ENCODE measurements around the gene PPP1R37. TPM values are rescaled to one million over a fixed set of nuclear protein-coding genes. Genes with fewer than 3 reads are reported as not detected.

Gene PPP1R37
- total and polyA plus RNA-seq, 2 donors (not counting 1 experiment from before 2014, with no cell fraction given) = 20.7 to 28.1 TPM

DNA sequence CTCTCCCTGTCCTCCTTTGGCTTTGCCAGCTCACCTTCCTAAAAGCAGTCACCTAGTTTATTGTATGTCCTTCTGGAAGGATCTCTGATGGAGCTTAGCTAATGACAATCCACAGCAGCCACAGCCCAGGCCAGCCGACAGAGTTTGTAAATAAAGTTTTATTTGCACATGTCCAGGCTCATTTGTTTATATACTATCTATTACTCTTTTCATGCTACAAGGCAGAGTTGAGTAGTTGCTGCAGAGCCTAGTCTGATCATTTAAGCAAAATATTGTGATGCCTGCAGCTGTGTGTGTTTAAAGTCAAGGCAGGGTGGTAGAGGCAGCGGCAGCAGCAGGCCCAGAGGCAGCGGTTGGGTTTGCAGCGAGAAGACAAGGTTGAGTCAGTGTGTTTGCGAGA, 35.2 kb downstream of the PPP1R37 start:
- H3K36me3 ChIP-seq (replicated peaks in 1 of 2; ENCODE audit: control extremely low read depth in 1 of 2, control insufficient read depth in 1 of 2, extremely low read depth in 1 of 2, insufficient read depth in 2 of 2, low read length in 1 of 2) = no peaks in the 10 kb centered on the region
- intact Hi-C loops (cut with micrococcal nuclease) = loop anchor here (5.0 kb wide), 1 partner anchor 36 kb away; the partner anchor contains the start of gene PPP1R37
- peaks cover 89% of the 10 kb centered on the region for H3K79me2 ChIP-seq (ENCODE audit: control insufficient read depth, insufficient read depth, low read length)
- Mint-ChIP-seq H3K4me1 (peaks cover 33% of the 10 kb centered on the region), H3K9me3 (ENCODE audit: insufficient read depth) (no peaks in the 10 kb centered on the region), H3K4me3 (no peak overlapping the region), H3K27ac (no peak overlapping the region), H3K27me3 (no peaks in the 10 kb centered on the region)
- no peak overlapping the region for H3K9ac ChIP-seq (ENCODE audit: low read length)
- no peak for ATAC-seq (ENCODE audit: low read depth)
- no peak overlapping the region for H3K27ac ChIP-seq (ENCODE audit: low read length in 2 of 2)
- TF ChIP-seq, protein P1, sequence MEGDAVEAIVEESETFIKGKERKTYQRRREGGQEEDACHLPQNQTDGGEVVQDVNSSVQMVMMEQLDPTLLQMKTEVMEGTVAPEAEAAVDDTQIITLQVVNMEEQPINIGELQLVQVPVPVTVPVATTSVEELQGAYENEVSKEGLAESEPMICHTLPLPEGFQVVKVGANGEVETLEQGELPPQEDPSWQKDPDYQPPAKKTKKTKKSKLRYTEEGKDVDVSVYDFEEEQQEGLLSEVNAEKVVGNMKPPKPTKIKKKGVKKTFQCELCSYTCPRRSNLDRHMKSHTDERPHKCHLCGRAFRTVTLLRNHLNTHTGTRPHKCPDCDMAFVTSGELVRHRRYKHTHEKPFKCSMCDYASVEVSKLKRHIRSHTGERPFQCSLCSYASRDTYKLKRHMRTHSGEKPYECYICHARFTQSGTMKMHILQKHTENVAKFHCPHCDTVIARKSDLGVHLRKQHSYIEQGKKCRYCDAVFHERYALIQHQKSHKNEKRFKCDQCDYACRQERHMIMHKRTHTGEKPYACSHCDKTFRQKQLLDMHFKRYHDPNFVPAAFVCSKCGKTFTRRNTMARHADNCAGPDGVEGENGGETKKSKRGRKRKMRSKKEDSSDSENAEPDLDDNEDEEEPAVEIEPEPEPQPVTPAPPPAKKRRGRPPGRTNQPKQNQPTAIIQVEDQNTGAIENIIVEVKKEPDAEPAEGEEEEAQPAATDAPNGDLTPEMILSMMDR (IDR thresholded peaks at IDR 0.05) = no peak
- no peak for TF ChIP-seq EZH2 (IDR thresholded peaks at IDR 0.05; ENCODE audit: borderline replicate concordance, insufficient read depth, low read depth, low read length, poor library complexity, severe bottlenecking)
- H3K27me3 ChIP-seq (replicated peaks in 1 of 4; ENCODE audit: control extremely low read depth in 1 of 4, control insufficient read depth in 3 of 4, insufficient read depth in 4 of 4, low read length in 3 of 4) = no peaks in the 10 kb centered on the region
- DNase-seq = no peak
- WGBS (ENCODE audit: insufficient coverage) = 100% methylated on average over 4 of the region's 5 CpGs
- ChIA-PET POLR2A (interaction anchor here (0.7 kb wide), 1 partner anchor 231 kb away, joined by 4 read pairs; no protein-coding TSS in a partner anchor), CTCF (interaction anchor here (0.6 kb wide), 1 partner anchor 315 kb away, joined by 7 read pairs; no protein-coding TSS in a partner anchor)
- no peak overlapping the region for H3K4me2 ChIP-seq (replicated peaks; ENCODE audit: low read depth, low read length, poor library complexity, severe bottlenecking)
- peaks cover 61% of the 10 kb centered on the region for H4K20me1 ChIP-seq (ENCODE audit: control insufficient read depth, insufficient read depth, low read length, poor library complexity, severe bottlenecking)
- no peaks in the 10 kb centered on the region for H3K9me3 ChIP-seq (ENCODE audit: control extremely low read depth in 1 of 3, control insufficient read depth in 2 of 3, insufficient read depth in 1 of 3, low read length in 2 of 3)
- no peak overlapping the region for H3K4me3 ChIP-seq (ENCODE audit: control extremely low read depth in 1 of 5, extremely low read depth in 1 of 5, insufficient read depth in 1 of 5, low read depth in 2 of 5, low read length in 4 of 5)
- no peak overlapping the region for H2AFZ ChIP-seq (ENCODE audit: insufficient read depth, low read depth, low read length, poor library complexity, severe bottlenecking)
- H3K4me1 ChIP-seq (ENCODE audit: control insufficient read depth in 2 of 2, insufficient read depth in 2 of 2, low read length in 2 of 2) = peaks cover 9 to 11% of the 10 kb centered on the region in 2 donors

DNA sequence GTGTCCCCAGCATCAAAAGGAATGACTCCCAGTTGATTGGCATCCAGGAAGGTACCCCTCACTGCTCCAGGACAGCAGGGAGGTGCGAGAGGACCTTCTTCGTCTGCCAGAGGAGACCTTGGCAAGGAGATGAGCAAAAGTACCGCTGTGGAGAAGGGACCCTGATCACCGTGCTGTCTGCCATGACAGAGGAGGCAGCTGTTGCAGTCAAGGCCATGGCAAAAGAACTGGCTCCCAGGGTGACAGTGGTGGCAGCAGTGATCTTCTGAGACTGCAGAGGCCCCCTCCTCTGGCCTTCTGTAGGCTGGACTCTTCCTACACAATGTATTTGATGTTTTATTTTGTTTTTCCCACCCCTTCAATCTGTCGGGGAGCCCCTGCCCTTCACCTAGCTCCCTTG, 35.8 kb downstream of the PPP1R37 start:
- H3K4me1 ChIP-seq (ENCODE audit: control insufficient read depth in 2 of 2, insufficient read depth in 2 of 2, low read length in 2 of 2) = peaks cover 13 to 17% of the 10 kb centered on the region in 2 donors
- H3K4me3 ChIP-seq (ENCODE audit: control extremely low read depth in 1 of 5, extremely low read depth in 1 of 5, insufficient read depth in 1 of 5, low read depth in 2 of 5, low read length in 4 of 5) = no peak overlapping the region
- POLR2A ChIA-PET = no interaction called here
- H3K27me3 ChIP-seq (replicated peaks in 1 of 4; ENCODE audit: control extremely low read depth in 1 of 4, control insufficient read depth in 3 of 4, insufficient read depth in 4 of 4, low read length in 3 of 4) = no peaks in the 10 kb centered on the region
- H3K36me3 ChIP-seq (replicated peaks in 1 of 2; ENCODE audit: control extremely low read depth in 1 of 2, control insufficient read depth in 1 of 2, extremely low read depth in 1 of 2, insufficient read depth in 2 of 2, low read length in 1 of 2) = no peaks in the 10 kb centered on the region
- H3K79me2 ChIP-seq (ENCODE audit: control insufficient read depth, insufficient read depth, low read length) = peaks cover 88% of the 10 kb centered on the region
- H4K20me1 ChIP-seq (ENCODE audit: control insufficient read depth, insufficient read depth, low read length, poor library complexity, severe bottlenecking) = peaks cover 59% of the 10 kb centered on the region
- no peaks in the 10 kb centered on the region for H3K27me3 Mint-ChIP-seq
- H3K9ac ChIP-seq (ENCODE audit: low read length) = no peak overlapping the region
- no peak overlapping the region for H3K27ac ChIP-seq (ENCODE audit: low read length in 2 of 2)
- DNase-seq (no peak), ATAC-seq (ENCODE audit: low read depth) (no peak)
- H3K27ac Mint-ChIP-seq = no peak overlapping the region
- no peaks in the 10 kb centered on the region for H3K9me3 ChIP-seq (ENCODE audit: control extremely low read depth in 1 of 3, control insufficient read depth in 2 of 3, insufficient read depth in 1 of 3, low read length in 2 of 3)
- H2AFZ ChIP-seq (ENCODE audit: insufficient read depth, low read depth, low read length, poor library complexity, severe bottlenecking) = no peak overlapping the region
- no peak overlapping the region for H3K4me2 ChIP-seq (replicated peaks; ENCODE audit: low read depth, low read length, poor library complexity, severe bottlenecking)
- no peaks in the 10 kb centered on the region for H3K9me3 Mint-ChIP-seq (ENCODE audit: insufficient read depth)
- H3K4me3 Mint-ChIP-seq = no peak overlapping the region
- intact Hi-C loops (cut with micrococcal nuclease) = loop anchor here (5.0 kb wide), 1 partner anchor 37 kb away; the partner anchor contains the start of gene PPP1R37
- H3K4me1 Mint-ChIP-seq = peaks cover 33% of the 10 kb centered on the region
- CTCF ChIA-PET = no interaction called here
- no peak for TF ChIP-seq EZH2 (IDR thresholded peaks at IDR 0.05; ENCODE audit: borderline replicate concordance, insufficient read depth, low read depth, low read length, poor library complexity, severe bottlenecking)
- TF ChIP-seq, protein P1 (IDR thresholded peaks at IDR 0.05) = no peak
- WGBS (ENCODE audit: insufficient coverage) = 90% methylated on average over 4 of the region's 5 CpGs
